GM23338 (cell line): ENCODE results near the gene OR4Q2. TPM values are rescaled to one million over a fixed set of nuclear protein-coding genes. Genes with fewer than 3 reads are reported as not detected.

Experiments
- ATAC-seq: fragments of 200-7000 bp; cut with Tn5 transposase; 3 replicates; pipeline ENCODE4 v1.9.1; 2020
- DNase-seq: peaks from one replicate; pipeline ENCODE4 v3.0.0-alpha.2; 2015; ENCODE audit warnings: low spot score
- H2AFZ ChIP-seq: fragments of 200-600 bp; sonication (generic); 2 replicates; pipeline ENCODE4 v1.8.0; 2016; ENCODE audit warnings: antibody characterized with exemption, mild to moderate bottlenecking, moderate library complexity
- H3F3A ChIP-seq: fragments of 200-600 bp; sonication (generic); replicated peaks from 2 replicates; pipeline ENCODE4 v1.8.0; 2017; ENCODE audit warnings: antibody characterized with exemption, mixed run types, low read depth
- H3K27ac ChIP-seq: fragments of 200-600 bp; sonication (generic); 2 replicates; pipeline ENCODE4 v1.6.1; 2016; ENCODE audit warnings: low read depth
- H3K27me3 ChIP-seq: fragments of 200-600 bp; sonication (generic); 2 replicates; pipeline ENCODE4 v1.8.0; 2016; ENCODE audit warnings: mild to moderate bottlenecking, mixed run types, moderate library complexity; ENCODE audit not compliant: insufficient read depth
- H3K36me3 ChIP-seq: fragments of 200-600 bp; sonication (generic); 2 replicates; pipeline ENCODE4 v1.8.0; 2016; ENCODE audit warnings: mild to moderate bottlenecking; ENCODE audit not compliant: insufficient read depth
- H3K4me1 ChIP-seq: fragments of 200-600 bp; sonication (generic); 2 replicates; pipeline ENCODE4 v1.8.0; 2016; ENCODE audit warnings: mild to moderate bottlenecking, moderate library complexity; ENCODE audit not compliant: insufficient read depth
- H3K4me2 ChIP-seq: fragments of 200-600 bp; sonication (generic); 2 replicates; pipeline ENCODE4 v1.7.1; 2017; ENCODE audit warnings: mixed run types
- H3K4me3 ChIP-seq: fragments of 200-600 bp; sonication (generic); 2 replicates; pipeline ENCODE4 v1.6.1; 2016; ENCODE audit warnings: mixed run types
- H3K79me2 ChIP-seq: fragments of 200-600 bp; sonication (generic); replicated peaks from 2 replicates; pipeline ENCODE4 v1.8.0; 2017; ENCODE audit warnings: mild to moderate bottlenecking; ENCODE audit not compliant: insufficient read depth
- H3K9me2 ChIP-seq: fragments of 200-600 bp; sonication (generic); 2 replicates; pipeline ENCODE4 v1.8.0; 2017; ENCODE audit not compliant: insufficient read depth
- H4K20me1 ChIP-seq: fragments of 200-600 bp; sonication (generic); replicated peaks from 2 replicates; pipeline ENCODE4 v1.8.0; 2017; ENCODE audit warnings: mild to moderate bottlenecking; ENCODE audit not compliant: insufficient read depth
- H3K27ac Mint-ChIP-seq: 2 replicates; pipeline ENCODE4 v1.8.0; 2020; ENCODE audit warnings: inconsistent platforms, mild to moderate bottlenecking, moderate library complexity, mixed read lengths
- H3K27me3 Mint-ChIP-seq: 3 replicates; pipeline ENCODE4 v1.8.0; 2022; ENCODE audit warnings: low read depth, mild to moderate bottlenecking, moderate library complexity, mixed read lengths, inconsistent platforms; ENCODE audit not compliant: insufficient read depth, poor library complexity
- H3K36me3 Mint-ChIP-seq: 3 replicates; pipeline ENCODE4 v1.8.0; 2021; ENCODE audit warnings: low read depth, mild to moderate bottlenecking, inconsistent platforms, moderate library complexity, mixed read lengths
- H3K4me1 Mint-ChIP-seq: 3 replicates; pipeline ENCODE4 v1.8.0; 2020; ENCODE audit warnings: mild to moderate bottlenecking, inconsistent platforms, mixed read lengths
- H3K4me3 Mint-ChIP-seq: 3 replicates; pipeline ENCODE4 v1.8.0; 2021; ENCODE audit warnings: moderate library complexity, mild to moderate bottlenecking, inconsistent platforms, mixed read lengths
- H3K9me3 Mint-ChIP-seq: 3 replicates; pipeline ENCODE4 v1.8.0; 2020; ENCODE audit warnings: moderate library complexity, mild to moderate bottlenecking, inconsistent platforms, mixed read lengths
- CREB1 ChIP-seq: fragments of 250-450 bp; sonication (Bioruptor Pico); IDR thresholded peaks from 2 replicates; pipeline ENCODE4 v1.5.0; 2020; ENCODE audit warnings: low read depth, mild to moderate bottlenecking, moderate library complexity
- ETS1 ChIP-seq: IDR thresholded peaks from 2 replicates; pipeline ENCODE4 v1.6.1; 2016; ENCODE audit warnings: antibody characterized with exemption
- EZH2 ChIP-seq: fragments of 200-600 bp; sonication (generic); IDR thresholded peaks from one replicate; pipeline ENCODE4 v1.8.0; 2017; ENCODE audit warnings: antibody characterized with exemption, mild to moderate bottlenecking, low read depth; ENCODE audit not compliant: unreplicated experiment
- EZH2phosphoT487 ChIP-seq: fragments of 200-600 bp; sonication (generic); IDR thresholded peaks from one replicate; pipeline ENCODE4 v1.8.1; 2018; ENCODE audit warnings: antibody characterized with exemption; ENCODE audit not compliant: unreplicated experiment
- JUNB ChIP-seq: IDR thresholded peaks from one replicate; pipeline ENCODE4 v1.6.1; 2016; ENCODE audit warnings: antibody characterized with exemption; ENCODE audit not compliant: unreplicated experiment
- NANOG ChIP-seq: IDR thresholded peaks from 2 replicates; pipeline ENCODE4 v1.6.1; 2016; ENCODE audit warnings: antibody characterized with exemption, borderline replicate concordance
- POLR2AphosphoS5 ChIP-seq: IDR thresholded peaks from 2 replicates; pipeline ENCODE4 v1.6.1; 2016; ENCODE audit warnings: antibody characterized with exemption, low read depth
- STAT1 ChIP-seq: IDR thresholded peaks from one replicate; pipeline ENCODE4 v1.6.1; 2016; ENCODE audit warnings: antibody characterized with exemption; ENCODE audit not compliant: unreplicated experiment
- ZNF114 ChIP-seq: fragments of 250-450 bp; sonication (Bioruptor Pico); IDR thresholded peaks from 2 replicates; pipeline ENCODE4 v1.5.0; 2020; ENCODE audit warnings: mild to moderate bottlenecking, moderate library complexity
- ZNF331 ChIP-seq: fragments of 250-450 bp; sonication (Bioruptor Pico); IDR thresholded peaks from 2 replicates; pipeline ENCODE4 v1.5.0; 2020; ENCODE audit warnings: low read depth, mild to moderate bottlenecking, moderate library complexity
- polyA plus RNA-seq: library from polyadenylated mRNA; unstranded; fragments of >200 nt; fragmentation: Nextera tagmentation; extraction: Ambion mirVana; gene quantifications from 2 replicates; pipeline ENCODE4 v1.2.1, GENCODE V29; 2016
- total RNA-seq: library from RNA; depleted of rRNA; stranded (reverse); fragments of >200 nt; shearing (Covaris generic); gene quantifications from 2 replicates; pipeline ENCODE4 v1.2.3, GENCODE V29; 2014
- TF ChIP-seq, protein P1 (sequence below): IDR thresholded peaks from one replicate; pipeline ENCODE4 v1.6.1; 2018; ENCODE audit warnings: antibody characterized with exemption; ENCODE audit not compliant: unreplicated experiment
- TF ChIP-seq, protein P2 (sequence below), 2 experiments: fragments of 200-600 bp in 1 of 2; sonication (generic) in 1 of 2; conservative IDR thresholded peaks; 2 replicates each; pipeline versions ENCODE4 v1.5.1 to v1.6.1; 2016 to 2017; ENCODE audit warnings: antibody characterized with exemption in 2 of 2, low read depth in 2 of 2, mild to moderate bottlenecking in 2 of 2, moderate library complexity in 1 of 2

OR4Q2 gene
- total and polyA plus RNA-seq, 2 experiments from 2014 or later = not detected

DNA sequence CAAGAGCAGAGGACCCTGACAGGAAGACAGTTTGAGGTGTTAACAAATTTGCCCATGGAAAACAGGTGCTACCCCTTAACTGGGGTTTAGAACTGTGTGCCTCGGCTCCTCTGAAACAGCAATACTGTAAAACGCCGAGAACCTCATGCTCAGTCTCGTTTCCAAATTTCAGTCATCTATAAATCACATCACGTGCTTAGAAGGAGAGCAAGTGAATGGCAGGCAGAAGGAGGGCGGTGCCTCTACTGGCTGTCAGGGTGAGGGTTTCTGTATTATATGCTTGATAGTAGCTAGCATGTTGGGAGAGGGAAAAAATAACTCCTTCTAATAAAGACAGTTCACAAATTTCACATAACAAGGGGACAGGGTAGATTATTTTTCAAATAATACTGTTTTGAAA is 29.1 kb downstream of the OR4Q2 start:
- H3K4me3 ChIP-seq = no peak overlapping the region
- H3K36me3 ChIP-seq = no peaks in the 10 kb centered on the region; the same call in 1 of the 2 replicates
- H3F3A ChIP-seq = no peaks in the 10 kb centered on the region
- no peaks in the 10 kb centered on the region for H3K79me2 ChIP-seq
- no peak overlapping the region for H2AFZ ChIP-seq
- Mint-ChIP-seq H3K4me1 (no peaks in the 10 kb centered on the region), H3K9me3 (peaks cover 90% of the 10 kb centered on the region), H3K4me3 (no peak overlapping the region), H3K27me3 (no peaks in the 10 kb centered on the region), H3K27ac (no peak overlapping the region), H3K36me3 (peaks cover 9% of the 10 kb centered on the region; the same call in 2 of the 3 replicates)
- H3K4me1 ChIP-seq = no peaks in the 10 kb centered on the region
- H3K9me2 ChIP-seq = no peaks in the 10 kb centered on the region
- H3K27ac ChIP-seq = no peak overlapping the region
- H3K27me3 ChIP-seq = no peaks in the 10 kb centered on the region
- DNase-seq = no peak
- TF ChIP-seq, protein P1, sequence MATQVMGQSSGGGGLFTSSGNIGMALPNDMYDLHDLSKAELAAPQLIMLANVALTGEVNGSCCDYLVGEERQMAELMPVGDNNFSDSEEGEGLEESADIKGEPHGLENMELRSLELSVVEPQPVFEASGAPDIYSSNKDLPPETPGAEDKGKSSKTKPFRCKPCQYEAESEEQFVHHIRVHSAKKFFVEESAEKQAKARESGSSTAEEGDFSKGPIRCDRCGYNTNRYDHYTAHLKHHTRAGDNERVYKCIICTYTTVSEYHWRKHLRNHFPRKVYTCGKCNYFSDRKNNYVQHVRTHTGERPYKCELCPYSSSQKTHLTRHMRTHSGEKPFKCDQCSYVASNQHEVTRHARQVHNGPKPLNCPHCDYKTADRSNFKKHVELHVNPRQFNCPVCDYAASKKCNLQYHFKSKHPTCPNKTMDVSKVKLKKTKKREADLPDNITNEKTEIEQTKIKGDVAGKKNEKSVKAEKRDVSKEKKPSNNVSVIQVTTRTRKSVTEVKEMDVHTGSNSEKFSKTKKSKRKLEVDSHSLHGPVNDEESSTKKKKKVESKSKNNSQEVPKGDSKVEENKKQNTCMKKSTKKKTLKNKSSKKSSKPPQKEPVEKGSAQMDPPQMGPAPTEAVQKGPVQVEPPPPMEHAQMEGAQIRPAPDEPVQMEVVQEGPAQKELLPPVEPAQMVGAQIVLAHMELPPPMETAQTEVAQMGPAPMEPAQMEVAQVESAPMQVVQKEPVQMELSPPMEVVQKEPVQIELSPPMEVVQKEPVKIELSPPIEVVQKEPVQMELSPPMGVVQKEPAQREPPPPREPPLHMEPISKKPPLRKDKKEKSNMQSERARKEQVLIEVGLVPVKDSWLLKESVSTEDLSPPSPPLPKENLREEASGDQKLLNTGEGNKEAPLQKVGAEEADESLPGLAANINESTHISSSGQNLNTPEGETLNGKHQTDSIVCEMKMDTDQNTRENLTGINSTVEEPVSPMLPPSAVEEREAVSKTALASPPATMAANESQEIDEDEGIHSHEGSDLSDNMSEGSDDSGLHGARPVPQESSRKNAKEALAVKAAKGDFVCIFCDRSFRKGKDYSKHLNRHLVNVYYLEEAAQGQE = no peak
- TF ChIP-seq, protein P2, sequence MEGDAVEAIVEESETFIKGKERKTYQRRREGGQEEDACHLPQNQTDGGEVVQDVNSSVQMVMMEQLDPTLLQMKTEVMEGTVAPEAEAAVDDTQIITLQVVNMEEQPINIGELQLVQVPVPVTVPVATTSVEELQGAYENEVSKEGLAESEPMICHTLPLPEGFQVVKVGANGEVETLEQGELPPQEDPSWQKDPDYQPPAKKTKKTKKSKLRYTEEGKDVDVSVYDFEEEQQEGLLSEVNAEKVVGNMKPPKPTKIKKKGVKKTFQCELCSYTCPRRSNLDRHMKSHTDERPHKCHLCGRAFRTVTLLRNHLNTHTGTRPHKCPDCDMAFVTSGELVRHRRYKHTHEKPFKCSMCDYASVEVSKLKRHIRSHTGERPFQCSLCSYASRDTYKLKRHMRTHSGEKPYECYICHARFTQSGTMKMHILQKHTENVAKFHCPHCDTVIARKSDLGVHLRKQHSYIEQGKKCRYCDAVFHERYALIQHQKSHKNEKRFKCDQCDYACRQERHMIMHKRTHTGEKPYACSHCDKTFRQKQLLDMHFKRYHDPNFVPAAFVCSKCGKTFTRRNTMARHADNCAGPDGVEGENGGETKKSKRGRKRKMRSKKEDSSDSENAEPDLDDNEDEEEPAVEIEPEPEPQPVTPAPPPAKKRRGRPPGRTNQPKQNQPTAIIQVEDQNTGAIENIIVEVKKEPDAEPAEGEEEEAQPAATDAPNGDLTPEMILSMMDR (conservative IDR thresholded peaks at IDR 0.05; ENCODE audit: low read depth in 2 of 2) = no peak
- TF ChIP-seq STAT1 (no peak), ZNF331 (CRISPR knock-in tag) (no peak), ETS1 (no peak)
- ATAC-seq = no peak
- H4K20me1 ChIP-seq = no peaks in the 10 kb centered on the region
- H3K4me2 ChIP-seq = no peak overlapping the region

DNA sequence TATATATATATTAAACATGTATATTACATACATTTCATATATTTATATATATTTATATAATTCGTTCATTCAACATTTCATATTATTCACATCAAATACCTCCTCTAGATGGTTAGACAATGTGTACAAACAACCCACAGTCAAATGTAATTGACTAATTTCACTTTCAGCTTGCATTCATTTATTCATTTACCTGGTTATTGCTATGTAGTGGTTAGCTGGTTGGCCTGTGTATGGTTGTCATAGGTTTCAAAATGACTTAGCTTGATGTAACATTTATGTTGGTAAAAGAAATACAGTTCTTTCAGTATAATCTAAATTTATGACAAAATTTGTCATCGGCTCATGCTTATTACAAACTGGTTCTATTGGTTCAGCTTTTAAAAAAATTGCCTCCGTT is 33.5 kb downstream of the OR4Q2 start:
- ATAC-seq = no peak
- no peak for TF ChIP-seq NANOG
- TF ChIP-seq JUNB = no peak
- TF ChIP-seq POLR2AphosphoS5 = no peak
- no peak for TF ChIP-seq ZNF114
- no peak for TF ChIP-seq ETS1
- no peak for TF ChIP-seq CREB1 (CRISPR knock-in tag)
- TF ChIP-seq ZNF331 (CRISPR knock-in tag) = no peak
- TF ChIP-seq EZH2phosphoT487 = no peak
- no peak for TF ChIP-seq EZH2
- no peak for TF ChIP-seq STAT1
- TF ChIP-seq, protein P1 = no peak

More for the DNA sequence above, 33.5 kb downstream of the OR4Q2 start:
- Histone ChIP-seq H3F3A (no peaks in the 10 kb centered on the region), H3K27ac (no peak overlapping the region), H4K20me1 (no peaks in the 10 kb centered on the region), H3K4me1 (no peaks in the 10 kb centered on the region), H3K36me3 (no peaks in the 10 kb centered on the region; the same call in 1 of the 2 replicates), H3K4me2 (no peak overlapping the region), H3K4me3 (no peak overlapping the region), H3K9me2 (no peaks in the 10 kb centered on the region), H3K79me2 (no peaks in the 10 kb centered on the region), H2AFZ (no peak overlapping the region), H3K27me3 (no peaks in the 10 kb centered on the region)
- Mint-ChIP-seq H3K36me3 (peaks cover 9% of the 10 kb centered on the region; the same call in 2 of the 3 replicates), H3K4me1 (no peaks in the 10 kb centered on the region), H3K27ac (no peak overlapping the region), H3K9me3 (peaks cover 77% of the 10 kb centered on the region), H3K27me3 (no peaks in the 10 kb centered on the region), H3K4me3 (no peak overlapping the region)
- no peak for DNase-seq
